ENCODE measurements around the gene RRP12. TPM values are rescaled to one million over a fixed set of nuclear protein-coding genes. Genes with fewer than 3 reads are reported as not detected.

RRP12 gene
- 20.7 and 21.0 TPM in 2 replicates for total RNA-seq

GRCh38 chr10:97400665-97401454, at the start of gene RRP12:
Gene RRP12, minus strand, starts transcription at chr10:97401340. Its CDS starts 109 bp downstream, at chr10:97401231.

GRCh38 chr10:97445722-97446639, 44.8 kb upstream of the RRP12 start, which contains the start of the genes EXOSC1 and ZDHHC16:
Gene EXOSC1, minus strand, starts transcription at chr10:97446006. Its CDS starts 21 bp downstream, at chr10:97445985.
Gene ZDHHC16, plus strand, starts transcription at chr10:97446175. Its CDS starts 5,501 bp downstream, at chr10:97451676.

GRCh38 chr10:97425964-97426775, 25.0 kb upstream of the RRP12 start, which contains the start of gene PGAM1:
Gene PGAM1, plus strand, starts transcription at chr10:97426191. Its CDS starts 117 bp downstream, at chr10:97426308.

GRCh38 chr10:97334370-97335175, 66.6 kb downstream of the RRP12 start, which contains the start of gene FRAT2:
Gene FRAT2, minus strand, starts transcription at chr10:97334729. Its CDS starts 157 bp downstream, at chr10:97334572.

GRCh38 chr10:97318772-97319651, 82.1 kb downstream of the RRP12 start, which contains the start of gene FRAT1:
Gene FRAT1, plus strand, starts transcription at chr10:97319271. Its CDS starts 183 bp downstream, at chr10:97319454.

Other genes with a start within 250 kb of the RRP12 start
- under 0.01 and 0.17 TPM in 2 replicates for gene SLIT1, start 215.4 kb downstream of the RRP12 start, total RNA-seq
- gene ARHGAP19, start 108.7 kb downstream of the RRP12 start, total RNA-seq = 11.3 and 16.5 TPM in 2 replicates
- gene FRAT1, start 82.1 kb downstream of the RRP12 start, total RNA-seq = 1.0 and 1.6 TPM in 2 replicates
- gene FRAT2, start 66.6 kb downstream of the RRP12 start, total RNA-seq = 2.7 and 3.7 TPM in 2 replicates
- gene PGAM1, start 24.9 kb upstream of the RRP12 start, total RNA-seq = 519 and 549 TPM in 2 replicates
- gene EXOSC1, start 44.7 kb upstream of the RRP12 start, total RNA-seq = 55.8 and 65.1 TPM in 2 replicates
- 54.1 and 54.3 TPM in 2 replicates for gene ZDHHC16, start 44.8 kb upstream of the RRP12 start, total RNA-seq
- gene MMS19, start 97.1 kb upstream of the RRP12 start, total RNA-seq = 97.0 and 103 TPM in 2 replicates
- gene UBTD1, start 97.6 kb upstream of the RRP12 start, total RNA-seq = 19.5 and 20.2 TPM in 2 replicates
- gene ANKRD2, start 171.4 kb upstream of the RRP12 start, total RNA-seq = 0.89 and 1.0 TPM in 2 replicates
- 0.67 and 1.0 TPM in 2 replicates for gene HOGA1, start 183.0 kb upstream of the RRP12 start, total RNA-seq
- gene C10orf62, start 188.4 kb upstream of the RRP12 start, total RNA-seq = not detected in 2 replicates
- 6.2 and 9.4 TPM in 2 replicates for gene MORN4, start 232.2 kb upstream of the RRP12 start, total RNA-seq
- 22.2 and 22.3 TPM in 2 replicates for gene PI4K2A, start 239.3 kb upstream of the RRP12 start, total RNA-seq